Measurements from ENCODE around the gene APPBP2. TPM values are rescaled to one million over a fixed set of nuclear protein-coding genes. Genes with fewer than 3 reads are reported as not detected.

Gene APPBP2
- total and polyA plus RNA-seq, 9 donors, result 14.4 to 72.1 (median 53.1) TPM

- Histone ChIP-seq H3K27ac (no peak overlapping the region), H3K27me3 (no peaks in the 10 kb centered on the region), H3K4me3 (no peak overlapping the region), H3K9me3 (no peaks in the 10 kb centered on the region), H3K36me3 (no peaks in the 10 kb centered on the region), H3K4me1 (ENCODE audit: insufficient read depth) (no peaks in the 10 kb centered on the region)
- DNase-seq, result no peak
- intact Hi-C loops (cut with DNase I), result no loop called here
- WGBS, 3 donors, result 85 to 90% (median 87%) methylated on average over 4 of the region's 4 CpGs
- TF ChIP-seq POLR2A (IDR thresholded peaks at IDR 0.05) (no peak), EP300 (IDR thresholded peaks at IDR 0.05) (no peak)
- TF ChIP-seq, protein P1, sequence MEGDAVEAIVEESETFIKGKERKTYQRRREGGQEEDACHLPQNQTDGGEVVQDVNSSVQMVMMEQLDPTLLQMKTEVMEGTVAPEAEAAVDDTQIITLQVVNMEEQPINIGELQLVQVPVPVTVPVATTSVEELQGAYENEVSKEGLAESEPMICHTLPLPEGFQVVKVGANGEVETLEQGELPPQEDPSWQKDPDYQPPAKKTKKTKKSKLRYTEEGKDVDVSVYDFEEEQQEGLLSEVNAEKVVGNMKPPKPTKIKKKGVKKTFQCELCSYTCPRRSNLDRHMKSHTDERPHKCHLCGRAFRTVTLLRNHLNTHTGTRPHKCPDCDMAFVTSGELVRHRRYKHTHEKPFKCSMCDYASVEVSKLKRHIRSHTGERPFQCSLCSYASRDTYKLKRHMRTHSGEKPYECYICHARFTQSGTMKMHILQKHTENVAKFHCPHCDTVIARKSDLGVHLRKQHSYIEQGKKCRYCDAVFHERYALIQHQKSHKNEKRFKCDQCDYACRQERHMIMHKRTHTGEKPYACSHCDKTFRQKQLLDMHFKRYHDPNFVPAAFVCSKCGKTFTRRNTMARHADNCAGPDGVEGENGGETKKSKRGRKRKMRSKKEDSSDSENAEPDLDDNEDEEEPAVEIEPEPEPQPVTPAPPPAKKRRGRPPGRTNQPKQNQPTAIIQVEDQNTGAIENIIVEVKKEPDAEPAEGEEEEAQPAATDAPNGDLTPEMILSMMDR (IDR thresholded peaks at IDR 0.05), result no peak
These were observed 70.7 kb downstream of the APPBP2 start for GRCh38 chr17:60455378-60455777.

GRCh38 chr17:60451965-60452364, 74.1 kb downstream of the APPBP2 start:
- no peak overlapping the region for H3K4me3 ChIP-seq
- intact Hi-C loops (cut with DNase I), result no loop called here
- H3K4me1 ChIP-seq (ENCODE audit: insufficient read depth), result no peaks in the 10 kb centered on the region
- TF ChIP-seq EP300 (IDR thresholded peaks at IDR 0.05), result no peak
- TF ChIP-seq, protein P1 (IDR thresholded peaks at IDR 0.05), result no peak
- TF ChIP-seq POLR2A (IDR thresholded peaks at IDR 0.05), result no peak
- no peaks in the 10 kb centered on the region for H3K36me3 ChIP-seq
- H3K9me3 ChIP-seq, result no peaks in the 10 kb centered on the region
- no peak for DNase-seq
- no peaks in the 10 kb centered on the region for H3K27me3 ChIP-seq
- no peak overlapping the region for H3K27ac ChIP-seq

DNA sequence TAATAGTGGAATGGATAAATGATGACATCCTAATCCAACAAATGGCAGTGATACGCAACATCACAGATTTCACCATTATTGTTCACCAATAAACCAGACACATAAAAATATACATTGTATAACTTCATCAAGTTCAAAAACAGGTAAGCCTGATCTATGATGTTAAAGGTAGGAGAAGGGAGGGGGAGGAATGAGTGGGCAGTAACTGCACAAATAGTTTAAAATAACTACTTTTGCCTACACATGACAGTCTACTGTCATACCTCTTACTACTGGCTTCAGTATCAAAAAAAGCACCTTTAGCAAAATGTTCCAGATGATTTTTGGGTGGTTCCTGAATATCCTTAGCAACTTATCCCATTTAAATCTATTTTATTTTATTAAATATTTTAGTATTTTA, 75.0 kb downstream of the APPBP2 start:
- WGBS, 3 donors, result 93 to 99% (median 98%) methylated on average over 1 of the region's 1 CpG
- H3K4me1 ChIP-seq (ENCODE audit: insufficient read depth), result no peaks in the 10 kb centered on the region
- intact Hi-C loops (cut with DNase I), result no loop called here
- DNase-seq, result no peak
- H3K27me3 ChIP-seq, result no peaks in the 10 kb centered on the region
- H3K9me3 ChIP-seq, result no peaks in the 10 kb centered on the region
- H3K36me3 ChIP-seq, result no peaks in the 10 kb centered on the region
- TF ChIP-seq, protein P1 (IDR thresholded peaks at IDR 0.05), result no peak
- TF ChIP-seq POLR2A (IDR thresholded peaks at IDR 0.05) (no peak), EP300 (IDR thresholded peaks at IDR 0.05) (no peak)
- H3K4me3 ChIP-seq, result no peak overlapping the region
- no peak overlapping the region for H3K27ac ChIP-seq

DNA sequence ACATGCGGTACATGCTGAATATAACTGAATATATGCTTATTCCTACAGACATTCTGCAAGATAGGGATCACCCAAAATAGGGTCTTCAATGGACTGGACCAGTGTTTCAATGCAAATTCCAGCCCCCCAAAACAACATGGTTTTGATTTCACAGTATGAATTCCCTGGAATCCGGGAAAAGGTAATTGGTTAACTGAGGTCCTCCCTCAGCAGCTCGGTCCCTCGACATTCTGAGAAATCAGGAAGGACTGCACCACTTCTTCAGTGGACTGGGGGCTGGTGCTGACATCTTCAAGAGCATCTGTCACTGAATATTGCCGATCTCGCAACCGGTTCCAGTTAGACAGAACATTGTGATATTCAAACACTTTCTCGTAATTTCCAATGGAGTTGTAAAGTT, 78.7 kb downstream of the APPBP2 start:
- DNase-seq, result no peak
- no peak for TF ChIP-seq EP300 (IDR thresholded peaks at IDR 0.05)
- TF ChIP-seq, protein P1 (IDR thresholded peaks at IDR 0.05), result no peak
- TF ChIP-seq POLR2A (IDR thresholded peaks at IDR 0.05), result no peak
- Histone ChIP-seq H3K4me3 (no peak overlapping the region), H3K36me3 (no peaks in the 10 kb centered on the region), H3K27ac (no peak overlapping the region), H3K27me3 (no peaks in the 10 kb centered on the region), H3K9me3 (no peaks in the 10 kb centered on the region), H3K4me1 (ENCODE audit: insufficient read depth) (no peaks in the 10 kb centered on the region)
- 91 to 96% (median 95%) methylated on average over 8 of the region's 8 CpGs for WGBS, 3 donors
- intact Hi-C loops (cut with DNase I), result no loop called here

- Histone ChIP-seq H3K27ac (no peak overlapping the region), H3K4me3 (no peak overlapping the region), H3K36me3 (no peaks in the 10 kb centered on the region), H3K27me3 (no peaks in the 10 kb centered on the region), H3K4me1 (ENCODE audit: insufficient read depth) (no peaks in the 10 kb centered on the region), H3K9me3 (no peaks in the 10 kb centered on the region)
- DNase-seq, result no peak
- intact Hi-C loops (cut with DNase I), result no loop called here
- no peak for TF ChIP-seq POLR2A (IDR thresholded peaks at IDR 0.05)
- TF ChIP-seq, protein P1 (IDR thresholded peaks at IDR 0.05), result no peak
- no peak for TF ChIP-seq EP300 (IDR thresholded peaks at IDR 0.05)
These were observed 80.9 kb downstream of the APPBP2 start for GRCh38 chr17:60445144-60445543.
